GM12878 (cell line): ENCODE results near the gene KIF26A. TPM values are rescaled to one million over a fixed set of nuclear protein-coding genes. Genes with fewer than 3 reads are reported as not detected.

Experiments used
- ATAC-seq: fragments of 200-7000 bp; cut with Tn5 transposase; 3 replicates; pipeline ENCODE4 v1.9.1; 2020; ENCODE audit warnings: mild to moderate bottlenecking, moderate library complexity
- BruUV-seq: library from RNA; stranded (reverse); fragments of 400-500 nt; replicated peaks from 2 replicates; lab custom pipeline; 2021; lab: Mats Ljungman, UMichigan
- CTCF ChIA-PET: fragments of 300-600 bp; sonication (Branson Sonifier 250); formaldehyde crosslinking; extraction: SDS; loops from one replicate; lab custom pipeline; 2021; ENCODE audit warnings: inconsistent platforms; lab: Yijun Ruan, JAX
- POLR2A ChIA-PET: fragments of 350-600 bp; formaldehyde crosslinking; extraction: SDS; loops from one replicate; lab custom pipeline; 2021; ENCODE audit warnings: inconsistent platforms; lab: Charles Lee
- RAD21 ChIA-PET: fragments of 300-600 bp; sonication (Branson Sonifier 250); formaldehyde crosslinking; loops from one replicate; lab custom pipeline; 2023; ENCODE audit warnings: antibody characterized with exemption; ENCODE audit not compliant: unreplicated experiment; lab: Charles Lee
- SMC1A ChIA-PET: fragments of 300-600 bp; sonication (Branson Sonifier 250); formaldehyde crosslinking; loops from one replicate; lab custom pipeline; 2023; ENCODE audit not compliant: unreplicated experiment, uncharacterized antibody; lab: Charles Lee
- DNase-seq: peaks from one replicate; pipeline ENCODE4 v3.0.0-alpha.2; 2011; ENCODE audit warnings: low read depth, low spot score
- FAIRE-seq: peaks from 3 replicates; lab custom pipeline; 2011; peaks lifted over from hg19 to GRCh38; lab: Jason Lieb, UNC
- H2AFZ ChIP-seq: 2 replicates; pipeline ENCODE4 v1.6.0; 2011; ENCODE audit warnings: low read depth, low read length, control low read depth; ENCODE audit not compliant: control insufficient read depth
- H3K27ac ChIP-seq: 2 replicates; pipeline ENCODE4 v1.5.1; 2011; ENCODE audit warnings: control low read depth; ENCODE audit not compliant: control insufficient read depth, insufficient read depth
- H3K27me3 ChIP-seq, 2 experiments: replicated peaks in 1 of 2; 2 replicates each; pipeline versions ENCODE4 v1.6.0 to v1.6.1; 2011; ENCODE audit warnings: low read length in 1 of 2; ENCODE audit not compliant: control insufficient read depth in 2 of 2, insufficient read depth in 2 of 2
- H3K36me3 ChIP-seq, 2 experiments: 2 replicates each; pipeline ENCODE4 v1.5.1; 2011; ENCODE audit warnings: low read length in 1 of 2; ENCODE audit not compliant: control insufficient read depth in 2 of 2, insufficient read depth in 2 of 2
- H3K4me1 ChIP-seq: 2 replicates; pipeline ENCODE4 v1.6.1; 2011; ENCODE audit warnings: mild to moderate bottlenecking, low read length, moderate library complexity, mixed read lengths; ENCODE audit not compliant: control insufficient read depth, insufficient read depth
- H3K4me2 ChIP-seq: 2 replicates; pipeline ENCODE4 v1.6.0; 2011; ENCODE audit warnings: control low read depth; ENCODE audit not compliant: control insufficient read depth, insufficient read depth
- H3K4me3 ChIP-seq: fragments of 200-600 bp; sonication (generic); 2 replicates; pipeline ENCODE4 v1.5.1; 2016
- H3K79me2 ChIP-seq: 2 replicates; pipeline ENCODE4 v1.6.0; 2011; ENCODE audit warnings: low read length; ENCODE audit not compliant: control insufficient read depth, insufficient read depth
- H3K9ac ChIP-seq: 2 replicates; pipeline ENCODE4 v1.8.0; 2011; ENCODE audit warnings: low read length, control low read depth, mixed read lengths; ENCODE audit not compliant: control insufficient read depth, insufficient read depth
- H3K9me3 ChIP-seq: replicated peaks from 3 replicates; pipeline ENCODE4 v1.5.1; 2011; ENCODE audit warnings: mild to moderate bottlenecking, low read length; ENCODE audit not compliant: control insufficient read depth, insufficient read depth
- H4K20me1 ChIP-seq: 2 replicates; pipeline ENCODE4 v1.6.0; 2011; ENCODE audit not compliant: control insufficient read depth, insufficient read depth
- CTCF ChIP-seq, 3 experiments: IDR thresholded peaks in 2 of 3; conservative IDR thresholded peaks in 1 of 3; 2 replicates each; pipeline ENCODE4 v1.5.1; 2011; ENCODE audit warnings: low read depth in 3 of 3, low read length in 3 of 3, mild to moderate bottlenecking in 3 of 3, control low read depth in 2 of 3, moderate library complexity in 2 of 3, inconsistent platforms in 1 of 3, mixed read lengths in 1 of 3; ENCODE audit not compliant: control insufficient read depth in 2 of 3, insufficient read depth in 1 of 3; ENCODE audit errors: extremely low read depth in 1 of 3
- FOS ChIP-seq: IDR thresholded peaks from 3 replicates; pipeline ENCODE4 v1.6.1; 2011; ENCODE audit warnings: borderline replicate concordance; ENCODE audit not compliant: insufficient read length; ENCODE audit errors: extremely low read depth
- IKZF2 ChIP-seq, 2 experiments: fragments of 450-650 bp; IDR thresholded peaks; 2 replicates each; pipeline ENCODE4 v1.6.1; 2017; ENCODE audit warnings: mild to moderate bottlenecking in 2 of 2, moderate library complexity in 2 of 2
- NR2F1 ChIP-seq: fragments of 450-650 bp; conservative IDR thresholded peaks from 2 replicates; pipeline ENCODE4 v1.6.1; 2017; ENCODE audit warnings: mild to moderate bottlenecking
- SMARCA5 ChIP-seq: fragments of 450-650 bp; IDR thresholded peaks from 2 replicates; pipeline ENCODE4 v1.6.1; 2017; ENCODE audit warnings: mild to moderate bottlenecking
- SMC3 ChIP-seq: IDR thresholded peaks from 2 replicates; pipeline ENCODE4 v1.6.1; 2011; ENCODE audit warnings: low read length, improper control_type of control experiment, borderline replicate concordance
- SREBF2 ChIP-seq: IDR thresholded peaks from 2 replicates; pipeline ENCODE4 v1.6.1; 2012; ENCODE audit warnings: mild to moderate bottlenecking, low read length
- SRF ChIP-seq, 2 experiments: IDR thresholded peaks; 2 replicates each; pipeline ENCODE4 v1.6.1; 2011; ENCODE audit warnings: low read depth in 2 of 2, low read length in 2 of 2, mild to moderate bottlenecking in 1 of 2, moderate library complexity in 1 of 2
- WGBS: methylation state at CpG from one replicate; pipeline ENCODE4 v1.1.6; 2016; ENCODE audit warnings: low lambda C conversion rate; ENCODE audit not compliant: insufficient replicate concordance, insufficient coverage; ENCODE audit errors: missing lambda C conversion rate; 5-methylcytosine and 5-hydroxymethylcytosine counted together
- in situ Hi-C: fragments of 300-500 bp; cut with MboI; formaldehyde crosslinking; loops from 9 replicates; pipeline ENCODE4 v1.14.3; 2018; ENCODE audit warnings: mixed read lengths
- intact Hi-C: fragments of 100-400 bp; cut with micrococcal nuclease; formaldehyde crosslinking; loops from one replicate; pipeline ENCODE4 v1.14.2; 2022; ENCODE audit not compliant: unreplicated experiment
- polyA plus RNA-seq, 11 experiments: library from polyadenylated mRNA; depleted of rRNA in 4 of 11; unstranded in 6 of 11; stranded (reverse) in 5 of 11; fragments of >200 nt; fragmentation: Nextera tagmentation in 4 of 11; fragmentation: Illumina TruSeq in 1 of 11; extraction: Ambion mirVana in 4 of 11; extraction: Trizol in 1 of 11; gene quantifications; 1 replicate in 1 of 11; 2 replicates in 10 of 11; pipeline versions ENCODE4 v1.2.1 to v1.2.3, GENCODE V29; 2011 to 2016; ENCODE audit warnings: inconsistent platforms in 2 of 11, missing spikeins in 2 of 11, low read depth in 1 of 11
- total RNA-seq, 4 experiments: library from RNA; depleted of rRNA in 3 of 4; stranded (reverse); fragments of >200 nt in 3 of 4; fragmentation: Illumina TruSeq in 1 of 4; extraction: Trizol in 1 of 4; gene quantifications; 2 replicates each; pipeline versions ENCODE4 v1.2.1 to v1.2.3, GENCODE V29; 2013 to 2021

Gene KIF26A
- total and polyA plus RNA-seq, 10 of the 15 experiments (the other 5 are each of a cell fraction or from before 2014, with no cell fraction given) = 0.05 TPM; not detected in 9

- CTCF ChIA-PET = no interaction called here
- WGBS = 9% methylated on average over 25 of the region's 25 CpGs
- H3K9ac ChIP-seq = no peak overlapping the region
- H3K4me3 ChIP-seq = no peak overlapping the region
- DNase-seq (no peak), FAIRE-seq (no peak), ATAC-seq (no peak)
- H3K9me3 ChIP-seq = no peaks in the 10 kb centered on the region
- H2AFZ ChIP-seq = no peak overlapping the region
- no peak overlapping the region for H3K27ac ChIP-seq
- no TSS peak for BruUV-seq
- H3K4me1 ChIP-seq = no peaks in the 10 kb centered on the region
- H4K20me1 ChIP-seq = no peaks in the 10 kb centered on the region
- 0 out of 4 replicates have a peak, but pooled peaks cover 0 to 1% of the 10 kb centered on the region in 2 experiments for H3K27me3 ChIP-seq
- POLR2A ChIA-PET = no interaction called here
- no peaks in the 10 kb centered on the region for H3K79me2 ChIP-seq
- H3K36me3 ChIP-seq = no peaks in the 10 kb centered on the region
- TF ChIP-seq IKZF2 (IDR thresholded peaks at IDR 0.05) (no peak), SMC3 (no peak), SMARCA5 (no peak), CTCF (IDR thresholded peaks at IDR 0.05 in 2 of 3, conservative IDR thresholded peaks at IDR 0.05 in 1 of 3; ENCODE audit: control insufficient read depth in 2 of 3, extremely low read depth in 1 of 3, insufficient read depth in 1 of 3, low read depth in 3 of 3, low read length in 3 of 3) (0 out of 6 replicates have a peak, but pooled peaks of 1 of the 3 experiments have one; percentile 4), FOS (no peak), NR2F1 (no peak), SRF (IDR thresholded peaks at IDR 0.05; ENCODE audit: low read depth in 2 of 2, low read length in 2 of 2) (no peak), SREBF2 (no peak)
- SMC1A ChIA-PET = no interaction called here
- H3K4me2 ChIP-seq = no peak overlapping the region
- in situ Hi-C loops = no loop called here
- intact Hi-C loops = no loop called here
- RAD21 ChIA-PET = interaction anchor here (0.6 to 0.7 kb wide), 2 partner anchors 19 to 1489 kb away, joined by 3 to 4 read pairs; no protein-coding TSS in a partner anchor
These were observed 41.4 kb upstream of the KIF26A start for GRCh38 chr14:104096751-104097700.
